GM11168 (cell line): Measurements from ENCODE around the gene CTNNA2.

ENCODE experiments used
- in situ Hi-C: fragments of 300-500 bp; cut with MboI; formaldehyde crosslinking; loops from one replicate; pipeline ENCODE4 v1.12.0; 2022; ENCODE audit warnings: low sequenced_read_pairs; ENCODE audit not compliant: unreplicated experiment

Gene CTNNA2

GRCh38 chr2:80393991-80394390 lies 881.1 kb downstream of the CTNNA2 start:
- in situ Hi-C loops: no loop called here

- in situ Hi-C loops: no loop called here
Observed at GRCh38 chr2:80395251-80395650, 882.4 kb downstream of the CTNNA2 start.

- in situ Hi-C loops: no loop called here
Observed at GRCh38 chr2:80396276-80396675, 883.4 kb downstream of the CTNNA2 start.

GRCh38 chr2:80403081-80403480 lies 890.2 kb downstream of the CTNNA2 start:
- in situ Hi-C loops: no loop called here

- in situ Hi-C loops: no loop called here
Observed at GRCh38 chr2:80407377-80407776, 894.5 kb downstream of the CTNNA2 start.

- in situ Hi-C loops: no loop called here
Observed at GRCh38 chr2:80410346-80410745, 897.5 kb downstream of the CTNNA2 start.

- in situ Hi-C loops: no loop called here
Observed at GRCh38 chr2:80413136-80413535, 900.3 kb downstream of the CTNNA2 start.

- in situ Hi-C loops: no loop called here
Observed at GRCh38 chr2:80417737-80418136, 904.9 kb downstream of the CTNNA2 start.

- in situ Hi-C loops: no loop called here
Observed at GRCh38 chr2:80420530-80421208, 907.8 kb downstream of the CTNNA2 start.

- in situ Hi-C loops: no loop called here
Observed at GRCh38 chr2:80429251-80429650, 916.4 kb downstream of the CTNNA2 start.

GRCh38 chr2:80437959-80438358 lies 925.1 kb downstream of the CTNNA2 start:
- in situ Hi-C loops: no loop called here

GRCh38 chr2:80438686-80439085 lies 925.8 kb downstream of the CTNNA2 start:
- in situ Hi-C loops: no loop called here

GRCh38 chr2:80454628-80455027 lies 941.8 kb downstream of the CTNNA2 start:
- in situ Hi-C loops: no loop called here

- in situ Hi-C loops: no loop called here
Observed at GRCh38 chr2:80459028-80459427, 946.2 kb downstream of the CTNNA2 start.

GRCh38 chr2:80461505-80462197 lies 948.8 kb downstream of the CTNNA2 start:
- in situ Hi-C loops: no loop called here

GRCh38 chr2:80462654-80463053 lies 949.8 kb downstream of the CTNNA2 start:
- in situ Hi-C loops: no loop called here

GRCh38 chr2:80464275-80464674 lies 951.4 kb downstream of the CTNNA2 start:
- in situ Hi-C loops: no loop called here

- in situ Hi-C loops: no loop called here
Observed at GRCh38 chr2:80467262-80467811, 954.5 kb downstream of the CTNNA2 start.

- in situ Hi-C loops: no loop called here
Observed at GRCh38 chr2:80469428-80469827, 956.6 kb downstream of the CTNNA2 start.

- in situ Hi-C loops: no loop called here
Observed at GRCh38 chr2:80473069-80473468, 960.2 kb downstream of the CTNNA2 start.

- in situ Hi-C loops: no loop called here
Observed at GRCh38 chr2:80473796-80474195, 960.9 kb downstream of the CTNNA2 start.

- in situ Hi-C loops: no loop called here
Observed at GRCh38 chr2:80475970-80476369, 963.1 kb downstream of the CTNNA2 start.
